H1 (cell line): ENCODE measurements around the gene SLC24A4. TPM values are rescaled to one million over a fixed set of nuclear protein-coding genes. Genes with fewer than 3 reads are reported as not detected.

Source experiments
- CTCF ChIA-PET: fragments of 300-600 bp; sonication (Branson Sonifier 250); formaldehyde crosslinking; loops from one replicate; lab custom pipeline; 2021; ENCODE audit not compliant: partially characterized antibody; lab: Charles Lee
- POLR2A ChIA-PET: fragments of 300-600 bp; sonication (Branson Sonifier 250); formaldehyde crosslinking; loops from one replicate; lab custom pipeline; 2021; ENCODE audit warnings: inconsistent platforms; ENCODE audit not compliant: partially characterized antibody; lab: Charles Lee
- DNase-seq, 2 experiments: peaks; one replicate each; pipeline versions ENCODE4 v3.0.0 to v3.0.0-alpha.2; 2010 to 2022; ENCODE audit warnings: low spot score in 2 of 2, low read depth in 1 of 2, mixed read lengths in 1 of 2
- FAIRE-seq: peaks from 2 replicates; lab custom pipeline; 2011; peaks lifted over from hg19 to GRCh38; lab: Jason Lieb, UNC
- H2AFZ ChIP-seq: 2 replicates; pipeline ENCODE4 v1.8.1; 2012; ENCODE audit warnings: low read length, inconsistent platforms
- H2AK5ac ChIP-seq: 2 replicates; pipeline ENCODE4 v1.6.1; 2013; ENCODE audit warnings: low read depth, low read length
- H2BK120ac ChIP-seq: replicated peaks from 2 replicates; pipeline ENCODE3; 2013; ENCODE audit warnings: low read depth, low read length, inconsistent platforms
- H2BK12ac ChIP-seq: 2 replicates; pipeline ENCODE4 v1.6.1; 2013; ENCODE audit warnings: low read depth, low read length
- H2BK15ac ChIP-seq: 2 replicates; pipeline ENCODE4 v1.6.1; 2013; ENCODE audit warnings: low read length
- H2BK20ac ChIP-seq: 2 replicates; pipeline ENCODE4 v1.6.1; 2013; ENCODE audit warnings: low read length
- H2BK5ac ChIP-seq: 2 replicates; pipeline ENCODE4 v1.6.1; 2013; ENCODE audit warnings: low read depth, low read length
- H3K14ac ChIP-seq: 2 replicates; pipeline ENCODE4 v1.6.1; 2013; ENCODE audit warnings: inconsistent platforms; ENCODE audit not compliant: insufficient read length
- H3K18ac ChIP-seq: 2 replicates; pipeline ENCODE4 v1.6.1; 2013; ENCODE audit warnings: low read length; ENCODE audit errors: extremely low read depth
- H3K23ac ChIP-seq: 2 replicates; pipeline ENCODE4 v1.6.1; 2013; ENCODE audit warnings: inconsistent platforms; ENCODE audit not compliant: insufficient read length
- H3K23me2 ChIP-seq: 2 replicates; pipeline ENCODE4 v1.6.1; 2013; ENCODE audit warnings: low read depth, low read length
- H3K27ac ChIP-seq: 2 replicates; pipeline ENCODE4 v1.6.1; 2011; ENCODE audit warnings: low read depth, low read length, inconsistent platforms
- H3K27me3 ChIP-seq, 4 experiments: replicated peaks in 1 of 4; 1 replicate in 1 of 4; 2 replicates in 3 of 4; pipeline versions ENCODE4 v1.6.1 to v1.8.1; 2011 to 2013; ENCODE audit warnings: low read length in 3 of 4, mild to moderate bottlenecking in 3 of 4, inconsistent platforms in 2 of 4, mixed read lengths in 2 of 4, moderate library complexity in 1 of 4; ENCODE audit not compliant: control insufficient read depth in 3 of 4, insufficient read depth in 3 of 4; ENCODE audit errors: extremely low read depth in 1 of 4
- H3K36me3 ChIP-seq, 4 experiments: 2 replicates each; pipeline versions ENCODE4 v1.6.1 to v1.8.1; 2011 to 2013; ENCODE audit warnings: mild to moderate bottlenecking in 4 of 4, low read length in 3 of 4, moderate library complexity in 2 of 4, control low read depth in 1 of 4, inconsistent platforms in 1 of 4; ENCODE audit not compliant: insufficient read depth in 4 of 4, control insufficient read depth in 2 of 4
- H3K4ac ChIP-seq: replicated peaks from 2 replicates; pipeline ENCODE3; 2013; ENCODE audit warnings: low read length, low read depth, mixed read lengths, inconsistent platforms; ENCODE audit not compliant: insufficient read length
- H3K4me1 ChIP-seq, 4 experiments: replicated peaks in 1 of 4; 1 replicate in 1 of 4; 2 replicates in 3 of 4; pipeline versions ENCODE4 v1.6.1 to v1.8.1; 2011 to 2013; ENCODE audit warnings: low read length in 3 of 4, inconsistent platforms in 2 of 4, mixed read lengths in 1 of 4; ENCODE audit not compliant: insufficient read depth in 4 of 4, control insufficient read depth in 3 of 4
- H3K4me2 ChIP-seq, 2 experiments: 2 replicates each; pipeline versions ENCODE4 v1.6.1 to v1.8.1; 2011 to 2013; ENCODE audit warnings: low read depth in 2 of 2, low read length in 2 of 2, control low read depth in 1 of 2, inconsistent platforms in 1 of 2, mild to moderate bottlenecking in 1 of 2; ENCODE audit not compliant: insufficient read depth in 1 of 2
- H3K4me3 ChIP-seq, 4 experiments: fragments of 200-600, 300-600 bp in 1 of 4; sonication (generic), shearing (Covaris generic), sonication (Bioruptor Twin) in 1 of 4; 2 replicates each; pipeline versions ENCODE4 v1.5.1 to v1.8.1; 2011 to 2016; ENCODE audit warnings: low read length in 4 of 4, low read depth in 3 of 4, control low read depth in 2 of 4, inconsistent platforms in 2 of 4, mild to moderate bottlenecking in 2 of 4, mixed read lengths in 1 of 4, moderate library complexity in 1 of 4; ENCODE audit not compliant: insufficient read depth in 2 of 4; ENCODE audit errors: extremely low read depth in 1 of 4
- H3K56ac ChIP-seq: replicated peaks from 2 replicates; pipeline ENCODE3; 2013; ENCODE audit warnings: low read depth, mild to moderate bottlenecking, mixed read lengths, low read length, inconsistent platforms; ENCODE audit not compliant: insufficient read length
- H3K79me1 ChIP-seq: 2 replicates; pipeline ENCODE4 v1.6.1; 2013; ENCODE audit warnings: low read depth, low read length, control low read depth
- H3K79me2 ChIP-seq, 2 experiments: 2 replicates each; pipeline versions ENCODE4 v1.6.1 to v1.8.1; 2012 to 2013; ENCODE audit warnings: low read length in 2 of 2, mild to moderate bottlenecking in 2 of 2, inconsistent platforms in 1 of 2; ENCODE audit not compliant: insufficient read depth in 2 of 2, control insufficient read depth in 1 of 2
- H3K9ac ChIP-seq, 4 experiments: replicated peaks in 1 of 4; 1 replicate in 1 of 4; 2 replicates in 3 of 4; pipeline versions ENCODE4 v1.6.1 to v1.8.1; 2011 to 2013; ENCODE audit warnings: low read depth in 3 of 4, low read length in 3 of 4, control low read depth in 2 of 4, mild to moderate bottlenecking in 2 of 4, moderate library complexity in 2 of 4, inconsistent platforms in 1 of 4; ENCODE audit errors: extremely low read depth in 1 of 4
- H3K9me3 ChIP-seq, 2 experiments: 2 replicates each; pipeline versions ENCODE4 v1.6.1 to v1.8.1; 2012 to 2013; ENCODE audit warnings: mild to moderate bottlenecking in 2 of 2, moderate library complexity in 2 of 2, control low read depth in 1 of 2, inconsistent platforms in 1 of 2, low read depth in 1 of 2, low read length in 1 of 2, mixed read lengths in 1 of 2; ENCODE audit not compliant: insufficient read depth in 2 of 2
- H4K20me1 ChIP-seq, 2 experiments: replicated peaks in 1 of 2; 2 replicates each; pipeline versions ENCODE3 to v1.8.1; 2011 to 2013; ENCODE audit warnings: inconsistent platforms in 2 of 2, low read length in 2 of 2, mild to moderate bottlenecking in 1 of 2; ENCODE audit not compliant: insufficient read depth in 2 of 2, control insufficient read depth in 1 of 2
- H4K5ac ChIP-seq: 2 replicates; pipeline ENCODE4 v1.6.1; 2013; ENCODE audit warnings: low read length, low read depth, mixed read lengths, inconsistent platforms; ENCODE audit not compliant: insufficient read length
- H4K8ac ChIP-seq: 2 replicates; pipeline ENCODE4 v1.8.0; 2013; ENCODE audit warnings: mild to moderate bottlenecking, moderate library complexity, low read length, inconsistent platforms; ENCODE audit not compliant: insufficient read depth; ENCODE audit errors: extremely low read depth
- H4K91ac ChIP-seq: replicated peaks from 2 replicates; pipeline ENCODE3; 2013; ENCODE audit warnings: low read length, mixed read lengths, inconsistent platforms; ENCODE audit not compliant: insufficient read length
- BACH1 ChIP-seq: IDR thresholded peaks from 2 replicates; pipeline ENCODE4 v1.6.1; 2012; ENCODE audit warnings: low read length, improper control_type of control experiment
- BCL11A ChIP-seq, 2 experiments: IDR thresholded peaks; one replicate each; pipeline ENCODE4 v1.6.1; 2011; ENCODE audit warnings: low read depth in 2 of 2, low read length in 2 of 2, mild to moderate bottlenecking in 2 of 2
- CBX5 ChIP-seq: fragments of 300-800, 300-1000 bp; sonication (generic); IDR thresholded peaks from 2 replicates; pipeline ENCODE4 v1.7.1; 2016; ENCODE audit warnings: antibody characterized with exemption, low read length, low read depth
- CTBP2 ChIP-seq: IDR thresholded peaks from 2 replicates; pipeline ENCODE4 v1.7.0; 2011; ENCODE audit warnings: borderline replicate concordance, mild to moderate bottlenecking, moderate library complexity, mixed read lengths, low read length; ENCODE audit not compliant: insufficient read depth, insufficient read length
- CTCF ChIP-seq, 3 experiments: IDR thresholded peaks; 1 replicate in 2 of 3; 2 replicates in 1 of 3; pipeline versions ENCODE4 v1.5.1 to v1.6.1; 2011; ENCODE audit warnings: low read length in 3 of 3, mild to moderate bottlenecking in 3 of 3, inconsistent platforms in 2 of 3, low read depth in 1 of 3, moderate library complexity in 1 of 3; ENCODE audit not compliant: insufficient read depth in 1 of 3; ENCODE audit errors: control extremely low read depth in 1 of 3
- HDAC6 ChIP-seq: IDR thresholded peaks from one replicate; pipeline ENCODE4 v1.7.1; 2012; ENCODE audit warnings: low read depth, mild to moderate bottlenecking, inconsistent platforms, low read length, moderate library complexity
- JUN ChIP-seq: IDR thresholded peaks from 2 replicates; pipeline ENCODE4 v1.6.1; 2011; ENCODE audit warnings: low read depth, mild to moderate bottlenecking, improper control_type of control experiment, low read length
- MAFK ChIP-seq: IDR thresholded peaks from 2 replicates; pipeline ENCODE4 v1.6.1; 2012; ENCODE audit warnings: low read depth, mild to moderate bottlenecking, improper control_type of control experiment, low read length
- PHF8 ChIP-seq: fragments of 200-600 bp; sonication (generic); conservative IDR thresholded peaks from 2 replicates; pipeline ENCODE4 v1.7.1; 2012; ENCODE audit warnings: low read depth, mild to moderate bottlenecking, inconsistent platforms, low read length, moderate library complexity
- RNF2 ChIP-seq: fragments of 200-900, 300-1000 bp; sonication (generic); IDR thresholded peaks from 2 replicates; pipeline ENCODE4 v1.7.1; 2016; ENCODE audit warnings: borderline replicate concordance, low read depth, mild to moderate bottlenecking, antibody characterized with exemption, low read length; ENCODE audit not compliant: poor library complexity, severe bottlenecking; ENCODE audit errors: missing control alignments
- SIRT6 ChIP-seq: IDR thresholded peaks from one replicate; pipeline ENCODE4 v1.7.1; 2012; ENCODE audit warnings: low read length, inconsistent platforms
- WGBS, 2 experiments: shearing (Covaris generic) in 1 of 2; methylation state at CpG; one replicate each; pipeline versions ENCODE4 v1.1.6 to v1.1.7; 2013 to 2015; ENCODE audit warnings: low lambda C conversion rate in 2 of 2, mixed read lengths in 2 of 2, inconsistent platforms in 1 of 2, low coverage in 1 of 2, missing lambda C conversion rate in 1 of 2; ENCODE audit not compliant: insufficient replicate concordance in 2 of 2, insufficient coverage in 1 of 2, insufficient read length in 1 of 2; ENCODE audit errors: extremely low coverage in 1 of 2, missing lambda C conversion rate in 1 of 2; 5-methylcytosine and 5-hydroxymethylcytosine counted together
- polyA plus RNA-seq, 7 experiments: library from polyadenylated mRNA; depleted of rRNA in 3 of 7; stranded (reverse) in 5 of 7; unstranded in 2 of 7; fragments of >200 nt in 5 of 7; fragments of 200-250 nt in 2 of 7; gene quantifications; 1 replicate in 5 of 7; 2 replicates in 1 of 7; 4 replicates in 1 of 7; pipeline versions ENCODE4 v1.2.1 to v1.2.3, GENCODE V29; 2011 to 2013; ENCODE audit warnings: missing spikeins in 2 of 7, mixed read lengths in 2 of 7
- total RNA-seq: library from RNA; stranded (reverse); fragmentation: NEBNext Ultra II Directional; extraction: Animal tissue kit (Norgen Biotek cat#: 25700); gene quantifications from 2 replicates; pipeline ENCODE4 v1.2.1, GENCODE V29; 2021

The SLC24A4 gene
- total and polyA plus RNA-seq, 2 of the 8 experiments (the other 6 are each of a cell fraction or from before 2014, with no cell fraction given): 0.27 to 0.89 TPM

GRCh38 chr14:92412912-92413311 is 89.9 kb downstream of the SLC24A4 start:
- H2BK120ac ChIP-seq: no peak overlapping the region
- no peak overlapping the region for H3K56ac ChIP-seq
- no peak overlapping the region for H4K8ac ChIP-seq
- no peak overlapping the region for H3K9ac ChIP-seq
- POLR2A ChIA-PET: no interaction called here
- no peak overlapping the region for H3K14ac ChIP-seq
- no peak overlapping the region for H2AK5ac ChIP-seq
- H2AFZ ChIP-seq: no peak overlapping the region
- FAIRE-seq: no peak
- H3K23ac ChIP-seq: no peak overlapping the region
- CTCF ChIA-PET: interaction anchor here (1.3 kb wide), 1 partner anchor 20 kb away, joined by 4 read pairs; no protein-coding TSS in a partner anchor
- H3K18ac ChIP-seq: no peak overlapping the region
- DNase-seq: no peak
- H3K79me1 ChIP-seq: no peaks in the 10 kb centered on the region
- no peak overlapping the region for H2BK20ac ChIP-seq
- no peaks in the 10 kb centered on the region for H3K27me3 ChIP-seq
- H3K79me2 ChIP-seq: no peaks in the 10 kb centered on the region
- no peaks in the 10 kb centered on the region for H3K23me2 ChIP-seq
- no peak overlapping the region for H3K4me3 ChIP-seq
- H3K4ac ChIP-seq: no peak overlapping the region
- H4K5ac ChIP-seq: no peak overlapping the region
- no peak overlapping the region for H3K4me2 ChIP-seq
- H3K9me3 ChIP-seq: no peaks in the 10 kb centered on the region
- no peaks in the 10 kb centered on the region for H4K20me1 ChIP-seq
- H2BK15ac ChIP-seq: no peak overlapping the region
- no peak overlapping the region for H2BK5ac ChIP-seq
- no peaks in the 10 kb centered on the region for H3K36me3 ChIP-seq
- 96% methylated on average over 10 of the region's 10 CpGs; no CpG with 5 or more reads in 1 of the 2 experiments for WGBS, 2 experiments
- H2BK12ac ChIP-seq: no peak overlapping the region
- no peaks in the 10 kb centered on the region for H3K4me1 ChIP-seq
- H3K27ac ChIP-seq: no peak overlapping the region
- no peak overlapping the region for H4K91ac ChIP-seq
- no peak for TF ChIP-seq JUN
- no peak for TF ChIP-seq MAFK
- TF ChIP-seq CBX5: no peak
- no peak for TF ChIP-seq CTCF (IDR thresholded peaks at IDR 0.05; ENCODE audit: control extremely low read depth in 1 of 3, insufficient read depth in 1 of 3, low read depth in 1 of 3, low read length in 3 of 3)
- no peak for TF ChIP-seq BACH1
- no peak for TF ChIP-seq CTBP2
- no peak for TF ChIP-seq HDAC6
- TF ChIP-seq PHF8: no peak
- no peak for TF ChIP-seq SIRT6
- no peak for TF ChIP-seq RNF2
- TF ChIP-seq BCL11A (IDR thresholded peaks at IDR 0.05; ENCODE audit: low read depth in 2 of 2, low read length in 2 of 2): no peak
